Measurements from ENCODE around the gene SHISAL1. TPM values are rescaled to one million over a fixed set of nuclear protein-coding genes. Genes with fewer than 3 reads are reported as not detected.

SHISAL1 gene
- total RNA-seq, 6 experiments from 2014 or later: not detected

DNA sequence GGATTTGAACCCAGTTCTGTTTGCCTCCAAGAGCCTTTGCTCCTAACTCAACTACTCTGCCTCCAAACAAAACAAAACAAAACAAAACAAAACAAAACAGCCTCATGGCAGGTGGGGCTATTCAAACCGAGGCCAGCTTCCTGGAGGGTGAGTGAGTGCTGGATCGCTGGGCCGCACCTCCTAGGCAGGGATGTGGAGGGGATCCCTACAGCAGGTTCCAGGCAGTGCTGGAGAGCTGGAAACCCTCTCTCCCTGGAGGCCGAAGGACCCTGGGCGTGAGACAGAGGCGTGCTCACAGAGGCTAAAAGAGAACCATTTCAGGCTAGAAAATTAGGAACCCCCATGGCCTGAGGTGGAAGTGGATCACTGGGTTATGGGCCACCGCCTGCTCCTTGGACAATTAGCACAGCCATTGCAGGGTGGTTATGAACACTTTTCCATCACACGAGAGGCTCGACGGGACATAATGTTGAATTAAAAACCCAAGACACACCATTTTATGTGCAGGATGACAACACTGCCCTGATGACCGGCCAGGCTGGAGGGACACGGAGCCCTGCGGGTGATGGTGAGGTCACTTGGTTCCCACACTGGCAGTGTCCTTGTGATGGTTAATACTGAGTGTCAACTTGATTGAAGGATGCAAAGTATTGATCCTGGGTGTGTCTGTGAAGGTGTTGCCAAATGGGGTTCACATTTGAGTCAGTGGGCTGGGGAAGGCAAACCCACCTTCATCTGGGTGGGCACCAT lies 35.2 kb downstream of the SHISAL1 start:
- H3K27me3 Mint-ChIP-seq (ENCODE audit: insufficient read depth): peaks cover 53% of the 10 kb centered on the region
- H3K4me3 Mint-ChIP-seq: no peak overlapping the region
- H3K9me3 Mint-ChIP-seq: no peaks in the 10 kb centered on the region
- TF ChIP-seq, protein P1, sequence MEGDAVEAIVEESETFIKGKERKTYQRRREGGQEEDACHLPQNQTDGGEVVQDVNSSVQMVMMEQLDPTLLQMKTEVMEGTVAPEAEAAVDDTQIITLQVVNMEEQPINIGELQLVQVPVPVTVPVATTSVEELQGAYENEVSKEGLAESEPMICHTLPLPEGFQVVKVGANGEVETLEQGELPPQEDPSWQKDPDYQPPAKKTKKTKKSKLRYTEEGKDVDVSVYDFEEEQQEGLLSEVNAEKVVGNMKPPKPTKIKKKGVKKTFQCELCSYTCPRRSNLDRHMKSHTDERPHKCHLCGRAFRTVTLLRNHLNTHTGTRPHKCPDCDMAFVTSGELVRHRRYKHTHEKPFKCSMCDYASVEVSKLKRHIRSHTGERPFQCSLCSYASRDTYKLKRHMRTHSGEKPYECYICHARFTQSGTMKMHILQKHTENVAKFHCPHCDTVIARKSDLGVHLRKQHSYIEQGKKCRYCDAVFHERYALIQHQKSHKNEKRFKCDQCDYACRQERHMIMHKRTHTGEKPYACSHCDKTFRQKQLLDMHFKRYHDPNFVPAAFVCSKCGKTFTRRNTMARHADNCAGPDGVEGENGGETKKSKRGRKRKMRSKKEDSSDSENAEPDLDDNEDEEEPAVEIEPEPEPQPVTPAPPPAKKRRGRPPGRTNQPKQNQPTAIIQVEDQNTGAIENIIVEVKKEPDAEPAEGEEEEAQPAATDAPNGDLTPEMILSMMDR (IDR thresholded peaks at IDR 0.05): no peak
- H3K36me3 Mint-ChIP-seq (ENCODE audit: low read depth): no peaks in the 10 kb centered on the region
- H3K4me1 Mint-ChIP-seq (ENCODE audit: low read depth): no peaks in the 10 kb centered on the region
- no peak overlapping the region for H3K27ac Mint-ChIP-seq
- no peak for DNase-seq

- no peak overlapping the region for H3K4me3 Mint-ChIP-seq
- H3K4me1 Mint-ChIP-seq (ENCODE audit: low read depth): no peaks in the 10 kb centered on the region
- H3K9me3 Mint-ChIP-seq: no peaks in the 10 kb centered on the region
- no peak for DNase-seq
- TF ChIP-seq, protein P1 (IDR thresholded peaks at IDR 0.05): no peak
- H3K36me3 Mint-ChIP-seq (ENCODE audit: low read depth): no peaks in the 10 kb centered on the region
- H3K27ac Mint-ChIP-seq: no peak overlapping the region
- H3K27me3 Mint-ChIP-seq (ENCODE audit: insufficient read depth): peaks cover 56% of the 10 kb centered on the region
Observed at GRCh38 chr22:44276706-44277356, 35.9 kb downstream of the SHISAL1 start.

DNA sequence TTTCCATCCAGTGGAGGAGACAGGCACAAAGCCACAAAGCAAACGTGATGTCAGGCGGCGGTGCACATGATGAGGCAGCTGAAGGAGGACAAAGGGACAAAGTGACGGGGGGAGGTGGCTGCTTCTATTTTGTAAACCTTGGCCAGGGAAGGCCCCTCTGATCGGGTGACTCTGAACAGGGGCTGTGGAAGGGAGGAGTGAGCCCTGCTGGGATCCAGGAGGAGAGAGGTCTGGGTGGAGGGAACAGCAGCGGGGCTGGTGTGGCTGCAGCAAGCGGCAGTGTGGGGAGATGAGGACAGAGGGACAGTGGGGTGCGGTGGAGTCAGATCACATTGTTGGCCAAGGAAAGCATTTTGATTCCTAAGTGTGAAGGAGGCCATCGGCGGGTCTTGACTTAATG lies 36.7 kb downstream of the SHISAL1 start:
- H3K27me3 Mint-ChIP-seq (ENCODE audit: insufficient read depth): peaks cover 50% of the 10 kb centered on the region
- H3K9me3 Mint-ChIP-seq: no peaks in the 10 kb centered on the region
- no peaks in the 10 kb centered on the region for H3K36me3 Mint-ChIP-seq (ENCODE audit: low read depth)
- TF ChIP-seq, protein P1 (IDR thresholded peaks at IDR 0.05): no peak
- DNase-seq: no peak
- no peak overlapping the region for H3K4me3 Mint-ChIP-seq
- H3K27ac Mint-ChIP-seq: no peak overlapping the region
- H3K4me1 Mint-ChIP-seq (ENCODE audit: low read depth): no peaks in the 10 kb centered on the region

- Mint-ChIP-seq H3K27me3 (ENCODE audit: insufficient read depth) (peaks cover 48% of the 10 kb centered on the region), H3K4me1 (ENCODE audit: low read depth) (no peaks in the 10 kb centered on the region), H3K27ac (no peak overlapping the region), H3K36me3 (ENCODE audit: low read depth) (no peaks in the 10 kb centered on the region), H3K4me3 (no peak overlapping the region), H3K9me3 (no peaks in the 10 kb centered on the region)
- TF ChIP-seq, protein P1 (IDR thresholded peaks at IDR 0.05): no peak
- no peak for DNase-seq
Observed at GRCh38 chr22:44275631-44275995, 37.1 kb downstream of the SHISAL1 start.

- peaks cover 53% of the 10 kb centered on the region for H3K27me3 Mint-ChIP-seq (ENCODE audit: insufficient read depth)
- no peak for DNase-seq
- H3K9me3 Mint-ChIP-seq: no peaks in the 10 kb centered on the region
- no peak overlapping the region for H3K27ac Mint-ChIP-seq
- no peaks in the 10 kb centered on the region for H3K36me3 Mint-ChIP-seq (ENCODE audit: low read depth)
- no peak overlapping the region for H3K4me3 Mint-ChIP-seq
- TF ChIP-seq, protein P1 (IDR thresholded peaks at IDR 0.05): no peak
- no peaks in the 10 kb centered on the region for H3K4me1 Mint-ChIP-seq (ENCODE audit: low read depth)
Observed at GRCh38 chr22:44274918-44275630, 37.7 kb downstream of the SHISAL1 start.

All from HFFc6 (cell line).